Measurements from ENCODE around the gene DMD.

Gene DMD

DNA sequence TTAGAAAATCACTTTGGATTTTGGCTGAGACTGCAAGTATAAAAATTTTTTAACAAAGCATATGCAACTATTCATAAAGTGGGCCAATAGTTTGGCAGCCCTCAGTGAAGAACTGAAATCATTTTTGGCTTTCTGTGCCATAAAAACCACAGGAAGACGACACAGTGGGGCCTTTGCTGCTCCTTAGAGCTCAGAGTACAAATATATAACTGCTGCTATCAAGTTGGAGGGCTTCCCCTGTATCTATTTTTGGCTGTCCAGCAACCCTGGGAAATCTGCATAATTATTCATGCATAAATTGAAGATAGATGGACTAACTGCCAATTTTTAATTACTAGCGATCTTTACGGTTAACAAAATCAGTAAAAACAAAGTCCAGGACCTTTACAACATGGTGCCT, 2088.0 kb downstream of the DMD start:
- DNase-seq (ENCODE audit: low read depth in 2 of 2), result no peak

DNA sequence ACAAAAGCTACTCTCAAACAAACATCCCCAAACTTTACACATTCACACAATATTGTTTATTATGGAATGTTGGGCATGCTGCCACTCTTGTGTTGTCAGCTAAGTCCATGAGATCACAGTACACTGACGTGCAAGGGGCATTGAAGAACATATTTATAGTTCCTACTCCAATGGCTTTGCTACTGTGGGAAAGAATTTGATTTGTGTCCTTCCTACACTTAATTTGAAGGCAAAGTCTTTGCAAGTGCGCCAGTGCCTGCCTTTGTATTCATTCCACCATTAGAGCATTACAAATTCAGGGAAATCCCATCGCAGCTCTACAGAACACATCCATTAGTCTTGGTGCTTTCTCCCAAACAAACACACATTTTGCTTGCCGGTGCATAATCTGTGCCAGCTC, 2094.1 kb downstream of the DMD start:
- no peak for DNase-seq (ENCODE audit: low read depth in 2 of 2)

DNA sequence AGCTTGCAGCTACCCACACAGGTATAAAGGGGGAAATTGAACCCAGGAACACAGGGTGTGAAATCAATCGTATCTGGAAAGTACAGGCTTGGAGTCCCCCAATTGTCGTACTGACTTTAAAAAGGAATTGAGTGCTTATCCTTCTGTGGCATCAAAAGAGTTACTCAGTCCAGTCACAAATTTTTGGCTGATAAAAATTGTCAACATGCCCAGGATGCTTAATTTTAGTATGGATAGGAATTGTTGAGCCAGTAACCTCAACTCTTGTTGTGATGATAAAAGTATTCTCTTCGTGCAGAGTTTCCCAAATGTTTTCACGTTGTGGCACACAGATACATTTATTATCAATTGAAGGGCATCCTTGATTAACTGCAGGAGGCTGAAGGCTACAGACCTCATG, 2096.0 kb downstream of the DMD start:
- no peak for DNase-seq (ENCODE audit: low read depth in 2 of 2)

DNA sequence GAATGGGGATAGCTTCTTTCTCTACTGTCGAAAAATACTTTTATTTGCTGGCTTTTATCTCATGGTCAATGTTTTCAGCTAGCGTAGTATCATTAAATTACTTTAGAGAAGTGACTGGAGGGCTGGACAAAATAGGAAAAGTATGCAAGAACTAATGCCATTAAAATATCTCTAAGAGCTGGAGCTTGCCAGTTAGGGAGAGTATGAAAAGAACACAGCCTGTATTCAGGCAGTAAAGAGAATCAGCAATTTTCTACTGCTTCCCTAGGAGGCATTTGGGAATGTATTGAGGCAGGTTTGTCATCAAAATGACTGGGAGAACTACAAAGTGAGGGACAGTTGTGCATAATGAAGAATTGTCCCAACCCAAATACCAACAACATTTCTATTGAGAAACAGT, 2096.5 kb downstream of the DMD start:
- no peak for DNase-seq (ENCODE audit: low read depth in 2 of 2)

DNA sequence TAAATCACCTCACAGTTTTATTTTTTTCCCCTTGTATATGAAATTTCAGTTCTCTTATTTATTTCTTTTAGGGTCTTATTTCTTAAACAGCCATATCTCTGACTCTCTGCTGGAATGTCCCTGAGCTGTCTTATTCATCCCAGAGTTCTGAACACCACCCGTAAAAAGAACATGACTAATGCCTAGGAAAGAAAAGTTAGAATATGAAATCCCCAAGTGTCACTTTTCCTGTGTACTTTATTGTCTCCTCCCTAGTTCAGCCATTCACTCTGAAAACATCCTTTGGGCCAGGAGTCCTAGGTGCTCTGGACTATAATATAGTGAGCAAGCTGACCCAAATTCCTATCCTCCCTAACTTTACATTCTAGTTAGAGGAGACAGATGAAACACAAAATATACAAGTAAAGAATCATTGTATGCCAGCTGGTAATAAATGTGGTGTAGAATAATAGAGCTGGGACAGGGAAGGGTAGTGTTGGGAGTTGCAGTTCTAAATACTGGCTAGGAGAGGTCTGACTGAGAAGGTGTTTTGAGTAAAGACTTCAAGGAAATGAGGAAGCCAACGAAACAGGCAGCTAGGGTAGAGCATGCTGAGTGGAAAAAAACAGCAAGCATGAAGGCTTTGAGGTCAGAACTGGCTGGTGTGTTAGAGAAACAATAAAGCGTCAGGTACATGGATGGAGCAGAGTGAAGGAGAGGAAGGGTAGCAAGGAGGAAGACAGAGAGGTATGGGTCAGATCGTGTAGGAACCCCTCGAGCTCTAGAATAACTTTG, 2098.9 kb downstream of the DMD start:
- DNase-seq (ENCODE audit: low read depth in 2 of 2), result no peak

DNA sequence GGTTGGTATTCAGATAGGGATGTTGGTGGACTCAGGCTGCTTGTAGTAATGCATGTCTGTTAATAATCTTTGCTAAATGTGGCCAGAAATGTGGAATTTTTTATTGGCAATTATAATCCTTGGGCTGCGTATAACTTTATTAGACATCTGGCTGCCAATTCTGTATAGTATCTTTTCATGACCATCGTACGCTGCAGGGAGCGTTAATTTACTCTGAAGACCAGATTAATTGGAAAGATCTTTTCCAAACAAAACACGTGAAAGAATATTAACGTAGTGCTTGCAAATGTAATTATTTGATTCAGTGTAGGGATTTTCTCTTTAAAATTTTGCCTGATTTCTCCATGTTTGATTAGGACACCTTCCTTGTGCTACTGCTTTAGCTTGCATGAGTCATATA, 2100.7 kb downstream of the DMD start:
- DNase-seq (ENCODE audit: low read depth in 2 of 2), result no peak

DNA sequence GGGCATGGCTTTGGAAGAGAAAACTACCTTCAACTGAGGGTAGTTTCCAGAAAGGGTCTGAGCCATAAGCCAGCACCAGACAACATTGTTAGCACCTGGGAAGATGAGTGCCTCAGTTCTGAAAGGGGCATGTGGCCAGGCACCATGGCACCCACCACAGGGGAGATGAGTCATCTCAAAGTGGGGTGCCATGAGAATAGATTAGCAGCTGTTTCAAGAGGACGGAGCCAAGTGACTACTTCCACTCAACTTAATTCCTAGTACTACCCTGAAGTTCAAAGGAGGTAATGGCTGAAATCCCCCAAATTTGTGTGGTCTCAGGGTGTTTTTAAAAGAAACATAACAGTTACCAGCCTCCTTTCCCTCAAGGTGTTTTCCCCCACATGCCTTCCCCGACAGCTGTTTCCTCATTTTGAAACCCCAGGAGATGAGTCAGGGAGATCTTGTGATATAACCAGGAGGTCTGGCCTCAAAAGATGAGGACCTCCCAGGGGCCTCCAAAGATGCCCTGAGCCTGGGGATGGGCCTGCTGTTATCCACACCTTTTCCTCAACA, 2111.7 kb downstream of the DMD start:
- no peak for DNase-seq (ENCODE audit: low read depth in 2 of 2)

DNA sequence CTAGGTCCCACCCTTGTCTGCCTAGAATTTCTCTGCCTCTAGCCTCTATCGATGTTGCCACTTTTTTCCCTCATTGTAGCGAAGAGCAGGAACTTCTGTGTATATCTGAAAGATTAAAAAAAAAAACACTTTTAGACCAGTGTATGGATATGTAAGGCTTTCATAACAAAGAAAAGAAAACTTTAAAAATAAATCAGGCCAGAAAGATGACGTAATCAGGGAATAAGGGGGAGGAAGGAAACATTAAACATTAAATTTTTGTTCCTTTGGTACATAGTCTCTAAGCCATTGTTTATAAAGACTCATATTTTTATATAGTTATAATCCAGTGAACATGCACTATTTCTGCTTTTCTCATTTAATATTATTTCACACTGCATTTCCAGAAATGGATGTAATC, 2113.3 kb downstream of the DMD start:
- DNase-seq (ENCODE audit: low read depth in 2 of 2), result no peak

DNA sequence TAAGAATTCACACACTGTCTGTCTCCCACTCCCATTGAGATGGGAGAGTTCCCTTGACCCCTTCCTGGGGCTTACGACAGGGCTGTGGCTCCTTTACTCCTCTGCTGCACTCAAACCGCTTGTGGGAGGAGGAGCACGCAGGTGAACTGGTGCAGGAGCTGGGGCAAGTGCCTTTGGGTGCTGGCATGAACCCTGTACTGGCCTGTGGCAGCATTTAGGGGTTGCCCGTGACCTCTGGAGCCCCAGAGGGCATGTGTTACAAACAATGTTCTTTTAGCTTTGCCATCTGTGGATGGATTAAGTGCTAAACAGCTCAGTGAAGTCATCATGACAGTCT, 2117.7 kb downstream of the DMD start:
- no peak for DNase-seq (ENCODE audit: low read depth in 2 of 2)

DNA sequence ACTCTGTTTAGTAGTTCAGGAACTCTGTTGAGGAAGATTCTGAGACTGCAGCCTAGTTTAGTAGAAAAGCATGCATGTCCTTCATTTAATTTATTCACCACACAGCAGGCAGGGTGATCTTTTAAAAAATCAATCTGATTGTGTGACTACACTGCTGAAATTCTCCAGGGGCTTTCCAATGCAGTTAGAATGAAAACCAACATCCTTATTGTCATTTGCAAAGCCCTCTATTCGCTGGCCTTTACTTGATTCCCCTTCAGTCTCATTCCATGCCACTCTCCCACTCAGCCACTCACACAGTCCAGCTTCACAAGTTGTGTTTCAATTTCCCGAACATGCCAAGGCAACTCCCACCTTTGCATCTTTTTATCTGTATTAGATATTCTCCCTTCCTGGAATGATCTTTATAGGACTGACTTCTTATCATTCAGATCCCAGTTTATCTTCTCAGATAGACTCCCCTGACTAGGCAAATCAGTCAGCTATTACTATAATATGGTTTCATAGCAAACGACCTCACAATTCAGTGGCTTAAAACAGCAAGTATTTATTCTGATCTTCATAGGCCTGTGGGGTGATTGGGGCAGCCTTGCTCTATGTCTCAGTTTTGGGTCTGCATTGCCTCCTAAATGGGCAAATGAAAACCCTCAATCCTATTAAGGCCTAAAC, 2118.2 kb downstream of the DMD start:
- DNase-seq (ENCODE audit: low read depth in 2 of 2), result no peak

DNA sequence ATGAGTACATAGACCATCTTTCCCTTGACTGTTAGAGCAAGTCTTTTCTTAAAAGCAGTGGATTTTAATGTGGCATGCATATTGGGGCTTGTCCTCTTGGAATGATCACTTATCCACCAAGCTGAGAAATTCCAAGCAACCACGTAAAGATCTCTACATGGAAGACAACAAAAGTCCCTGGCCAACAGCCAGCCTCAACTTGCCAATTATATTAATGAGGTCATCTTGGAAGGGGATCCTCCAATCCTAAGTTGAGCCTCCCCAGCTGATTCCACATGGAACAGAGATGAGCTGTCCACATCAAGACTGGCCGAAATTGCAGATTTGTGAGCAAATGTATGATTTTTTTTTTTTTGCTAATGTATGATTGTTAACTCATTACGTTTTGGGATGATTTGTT, 2118.9 kb downstream of the DMD start:
- no peak for DNase-seq (ENCODE audit: low read depth in 2 of 2)

DNA sequence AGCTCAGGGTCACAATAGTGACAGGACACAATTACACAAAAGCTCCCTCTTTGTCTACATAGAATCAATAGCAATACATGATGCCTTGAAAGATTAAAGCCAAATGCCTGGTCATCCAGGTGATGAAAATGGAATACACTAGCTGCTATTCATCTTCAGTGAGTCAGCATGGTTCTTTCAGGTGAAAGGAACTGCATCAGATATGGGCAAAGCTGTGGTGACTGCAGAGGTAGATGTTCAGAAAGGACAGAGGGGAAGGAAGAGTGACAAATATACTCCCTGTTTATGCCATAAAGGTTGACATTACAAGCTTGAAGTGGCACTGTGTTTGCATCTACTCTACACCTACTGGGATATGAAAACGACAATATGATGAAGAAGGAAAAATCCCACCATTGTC, 2119.5 kb downstream of the DMD start:
- DNase-seq (ENCODE audit: low read depth in 2 of 2), result no peak

DNA sequence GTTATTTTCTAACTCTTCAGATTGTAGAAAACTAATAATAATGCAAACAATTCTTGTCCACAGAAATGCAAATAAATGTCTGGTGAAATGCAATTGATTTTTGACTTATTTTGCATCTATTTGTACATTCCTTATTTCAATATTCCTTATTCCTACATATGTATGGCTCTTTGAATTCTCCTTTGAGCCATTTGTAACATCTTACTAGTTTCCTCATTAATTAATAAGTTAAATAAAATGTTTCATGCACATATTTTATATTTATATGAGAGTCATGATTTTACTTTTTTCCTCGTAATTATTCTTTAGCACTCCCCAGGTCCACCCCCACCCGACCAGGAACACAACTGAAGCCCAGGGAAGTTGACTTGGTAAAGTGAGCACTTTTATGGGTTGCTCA, 2136.8 kb downstream of the DMD start:
- no peak for DNase-seq (ENCODE audit: low read depth in 2 of 2)

DNA sequence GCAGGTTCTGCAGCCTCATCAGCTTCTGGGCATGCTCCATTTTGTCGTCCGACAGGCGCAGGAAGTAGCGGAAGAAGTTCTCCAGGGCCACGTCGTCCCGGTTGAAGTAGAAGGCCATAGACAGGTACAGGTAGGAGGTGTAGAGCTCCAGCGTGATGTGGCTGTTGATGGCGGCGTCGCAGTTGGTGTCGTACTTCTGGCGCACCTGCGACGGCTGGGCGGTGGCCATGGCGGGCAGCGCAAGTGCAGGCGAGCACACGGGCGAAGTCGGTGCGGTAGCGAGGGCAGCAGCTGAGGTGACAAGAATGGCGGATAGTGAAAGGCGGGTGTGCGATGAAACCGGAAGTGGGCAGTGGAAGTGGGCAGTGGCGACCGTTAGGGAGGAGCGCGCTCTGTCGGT, 2139.6 kb downstream of the DMD start, which contains the start of gene FTHL17:
FTHL17 (minus strand) TSS at position 317 of the 400 bp plus-strand sequence; CDS start at position 229, 88 bp downstream.
- DNase-seq (ENCODE audit: low read depth in 2 of 2), result no peak

DNA sequence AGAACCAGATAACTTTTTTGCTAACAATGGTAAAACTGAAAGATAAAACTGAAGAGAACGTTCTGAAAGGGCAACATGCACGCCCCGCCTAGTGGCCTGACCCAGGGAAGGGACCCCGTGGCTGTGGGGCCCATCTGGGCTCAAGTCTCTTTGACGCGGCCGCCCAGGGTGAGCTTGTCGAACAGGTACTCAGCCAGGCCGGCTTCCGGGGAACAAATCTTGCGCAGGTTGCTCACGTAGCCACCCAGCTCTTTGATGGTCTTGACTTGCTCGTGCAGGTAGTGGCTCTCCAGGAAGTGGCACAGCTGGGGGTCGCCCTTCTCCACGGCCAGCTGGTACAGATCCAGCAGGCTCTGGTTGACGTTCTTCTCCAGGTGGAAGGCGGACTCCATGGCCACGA, 2140.1 kb downstream of the DMD start:
- DNase-seq (ENCODE audit: low read depth in 2 of 2), result no peak

DNA sequence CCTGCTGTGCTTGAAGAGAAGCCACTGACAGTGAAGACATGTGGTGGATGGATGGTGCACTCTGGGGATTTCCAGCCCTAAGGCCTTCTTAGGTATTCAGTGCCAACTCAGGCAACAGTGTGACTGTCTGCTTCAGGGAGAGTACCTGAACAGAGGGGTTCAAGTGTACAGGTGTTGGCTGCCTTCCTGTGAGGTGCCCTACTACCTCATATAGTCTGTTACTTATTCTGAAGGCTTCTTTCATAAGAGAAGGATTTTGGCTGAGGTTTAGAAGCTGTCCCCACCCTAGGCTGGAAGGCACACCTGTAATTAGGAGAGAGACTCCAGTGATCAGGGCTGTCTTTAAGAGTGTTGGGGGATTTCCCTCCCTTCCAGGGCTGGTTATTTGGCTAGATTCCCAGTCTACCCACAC, 2141.3 kb downstream of the DMD start:
- no peak for DNase-seq (ENCODE audit: low read depth in 2 of 2)

Data from stimulated activated CD4-positive, alpha-beta T cell treated with anti-CD3 and anti-CD28 coated beads, Interleukin-1b, Interleukin-23, amount 100 ng/mL, for 1 hour (primary cell).